HG03460 (cell line): Measurements from ENCODE around the gene ANKH.
"Not testable (repeated sequence)": the region's sequence is repeated elsewhere in the genome, so short reads cannot be mapped to it uniquely, and the experiment has no call there.

Experiments used
- ATAC-seq: cut with Tn5 transposase; IDR thresholded peaks from one replicate; pipeline ENCODE4 v1.9.1; 2021; ENCODE audit not compliant: unreplicated experiment

Gene ANKH

GRCh38 chr5:14797385-14797784 is 74.2 kb downstream of the ANKH start:
- ATAC-seq, result not testable (repeated sequence)

DNA sequence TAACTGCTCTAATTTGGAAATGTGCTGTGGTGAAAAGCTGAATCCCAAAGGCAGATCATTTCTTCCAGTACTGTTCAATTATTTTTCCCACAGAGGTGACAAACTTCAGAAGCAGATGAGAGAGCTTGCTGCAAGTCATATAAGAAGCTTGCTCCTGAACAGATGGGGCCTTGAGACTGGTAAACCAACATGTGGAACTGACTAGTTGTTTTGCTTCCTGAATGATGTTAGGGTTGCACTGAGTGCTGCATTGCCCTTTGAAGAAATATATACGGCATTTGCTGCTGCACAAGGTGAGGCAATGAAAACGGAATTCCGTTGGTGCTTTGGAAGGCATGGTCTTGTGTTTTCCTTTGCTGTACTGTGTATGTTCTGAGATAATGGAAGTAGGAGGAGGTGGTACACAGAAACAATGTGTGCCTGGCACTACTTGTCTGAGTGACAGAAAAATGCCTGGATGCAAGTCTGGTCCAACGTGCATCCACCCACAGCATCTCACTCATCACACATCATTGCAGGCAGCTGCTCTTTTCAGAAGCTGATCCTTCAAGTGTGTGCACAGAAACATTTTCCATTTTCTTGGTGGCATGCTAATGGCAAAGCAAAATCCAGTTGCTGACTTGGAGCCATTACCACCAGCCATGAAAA is 76.9 kb downstream of the ANKH start:
- no peak for ATAC-seq

- ATAC-seq, result no peak
Measured at GRCh38 chr5:14793851-14794250, 77.7 kb downstream of the ANKH start.

GRCh38 chr5:14790911-14791310 is 80.7 kb downstream of the ANKH start:
- no peak for ATAC-seq

GRCh38 chr5:14790220-14790619 is 81.4 kb downstream of the ANKH start:
- ATAC-seq, result no peak

DNA sequence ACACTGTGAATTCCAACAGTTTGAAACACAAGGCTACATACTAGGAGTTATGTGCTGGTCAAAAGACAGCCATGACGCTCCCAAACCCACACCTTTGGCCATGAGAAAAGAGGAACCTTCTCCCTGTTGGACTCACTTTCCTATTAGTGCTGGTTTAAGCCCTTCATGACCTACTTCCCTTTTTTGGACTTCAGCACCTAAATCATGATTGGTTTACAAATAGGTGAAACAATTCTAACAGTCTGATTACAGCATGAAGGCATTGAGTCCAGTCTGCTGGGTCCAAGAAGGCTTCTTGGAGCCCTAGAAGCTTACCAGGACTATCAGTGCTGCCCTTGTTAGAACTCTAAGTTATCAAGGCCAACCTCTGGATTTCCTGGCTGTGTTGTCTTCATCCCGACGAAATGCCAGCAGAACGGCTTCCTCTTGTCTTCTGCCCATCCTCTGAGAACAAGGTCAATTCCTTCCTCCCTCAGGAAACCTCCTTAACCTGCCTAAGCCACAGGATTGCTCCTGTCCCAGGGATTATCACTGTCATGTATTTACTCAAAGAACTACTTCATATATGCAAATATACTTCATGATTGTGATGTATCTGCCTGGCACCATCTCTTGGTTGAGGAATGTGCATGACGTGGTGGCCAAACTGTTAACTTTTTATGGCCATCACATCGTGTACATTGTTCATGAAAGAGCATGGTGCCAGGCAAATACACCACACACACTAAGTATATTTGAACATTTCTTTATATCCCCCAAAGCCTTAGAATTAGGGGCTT is 83.6 kb downstream of the ANKH start:
- ATAC-seq, result no peak

GRCh38 chr5:14783691-14784090 is 87.9 kb downstream of the ANKH start:
- ATAC-seq, result peak; percentile 55

GRCh38 chr5:14782591-14782990 is 89.0 kb downstream of the ANKH start:
- no peak for ATAC-seq

DNA sequence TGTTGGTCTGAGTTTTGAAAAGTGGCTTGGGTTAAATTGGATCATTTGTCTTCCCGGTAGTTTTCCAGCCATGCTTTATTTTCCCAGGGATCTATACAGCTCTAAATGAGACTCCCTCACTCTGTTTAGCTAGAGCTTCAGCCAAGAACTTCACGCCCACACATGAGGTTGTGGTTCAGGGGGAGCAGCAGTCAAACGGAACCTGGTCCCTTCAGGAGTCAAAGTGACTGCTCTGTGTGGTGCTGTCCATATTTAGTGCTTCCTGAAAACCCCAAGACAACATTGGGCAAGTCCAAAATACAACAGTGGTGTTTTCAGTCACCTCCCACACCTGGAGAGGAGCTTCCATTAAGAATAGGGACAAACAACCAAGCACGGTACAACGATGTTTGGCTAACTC is 90.5 kb downstream of the ANKH start:
- ATAC-seq, result no peak

- ATAC-seq, result no peak
Measured at GRCh38 chr5:14779975-14780374, 91.6 kb downstream of the ANKH start.

DNA sequence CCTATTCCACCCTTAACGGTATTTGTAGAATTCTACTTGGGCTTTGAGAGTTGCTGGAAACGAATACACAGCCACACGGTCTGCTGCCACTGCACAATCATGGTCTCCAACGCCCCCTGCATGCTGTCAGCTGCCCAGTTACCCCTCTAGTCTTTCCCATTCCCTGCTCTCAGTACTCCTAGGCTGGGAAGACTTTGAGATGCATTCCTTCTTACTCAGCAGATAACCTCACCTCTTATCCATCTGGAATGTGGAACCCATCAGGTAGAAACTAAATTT is 92.8 kb downstream of the ANKH start:
- no peak for ATAC-seq

GRCh38 chr5:14777932-14778791 is 93.4 kb downstream of the ANKH start:
- ATAC-seq, result no peak

GRCh38 chr5:14777187-14777586 is 94.4 kb downstream of the ANKH start:
- no peak for ATAC-seq

- ATAC-seq, result no peak
Measured at GRCh38 chr5:14776602-14777001, 95.0 kb downstream of the ANKH start.

DNA sequence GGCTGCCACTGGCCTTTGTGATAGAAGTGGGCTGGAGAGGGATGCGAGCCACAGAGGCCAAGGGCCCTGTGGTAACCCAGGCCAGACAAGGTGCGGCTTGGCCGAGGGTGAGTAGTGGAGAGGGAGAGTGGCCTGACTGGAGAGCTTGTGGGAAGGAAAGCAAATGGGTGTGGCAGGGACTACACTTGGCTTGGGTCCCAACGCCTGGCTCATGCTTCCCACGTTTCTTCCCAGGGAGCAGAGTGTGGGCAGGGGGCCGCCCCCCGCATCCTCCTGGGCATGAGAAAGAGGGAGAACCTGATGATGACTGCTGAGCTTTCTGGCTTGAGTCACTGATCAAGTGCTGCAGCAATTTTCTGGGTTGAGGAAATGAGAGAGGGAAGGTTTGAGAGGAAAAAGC is 95.7 kb downstream of the ANKH start:
- no peak for ATAC-seq

GRCh38 chr5:14773588-14773987 is 98.0 kb downstream of the ANKH start:
- no peak for ATAC-seq

DNA sequence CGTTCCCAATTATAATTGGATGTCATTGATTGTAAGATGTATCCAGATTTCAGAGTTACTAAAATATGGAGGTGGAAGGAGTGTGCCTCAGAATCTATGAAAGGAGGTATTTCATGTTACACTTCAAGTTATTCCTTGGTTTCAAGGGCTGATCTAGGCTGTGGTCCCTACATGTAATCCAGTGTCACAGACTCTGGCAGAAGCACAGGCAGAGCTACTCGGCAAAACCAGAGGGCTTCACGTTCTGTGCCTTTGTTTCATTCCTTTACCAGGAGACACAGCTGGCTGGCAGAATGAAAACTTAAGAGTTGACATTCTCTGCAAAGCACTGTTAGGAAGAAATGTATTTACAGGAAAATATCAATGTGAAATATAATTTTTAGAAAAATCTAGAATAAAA is 99.6 kb downstream of the ANKH start:
- no peak for ATAC-seq

GRCh38 chr5:14771189-14771588 is 100.4 kb downstream of the ANKH start:
- no peak for ATAC-seq

GRCh38 chr5:14768508-14769365 is 102.8 kb downstream of the ANKH start:
- ATAC-seq, result no peak

GRCh38 chr5:14767735-14768507 is 103.7 kb downstream of the ANKH start:
- peak; percentile 88 for ATAC-seq
